Chondrocyte (in vitro differentiated cells): Measurements from ENCODE around the gene SNIP1. TPM values are rescaled to one million over a fixed set of nuclear protein-coding genes. Genes with fewer than 3 reads are reported as not detected.
"Not testable (repeated sequence)": the region's sequence is repeated elsewhere in the genome, so short reads cannot be mapped to it uniquely, and the experiment has no call there.

Experiments used
- DNase-seq: peaks from one replicate; pipeline ENCODE4 v3.0.0; 2021; ENCODE audit warnings: mixed read lengths, low spot score
- H3K27ac Mint-ChIP-seq: one replicate; pipeline ENCODE4 v1.8.0; 2021; ENCODE audit warnings: mild to moderate bottlenecking, moderate library complexity, mixed read lengths; ENCODE audit not compliant: unreplicated experiment
- H3K27me3 Mint-ChIP-seq: 2 replicates; pipeline ENCODE4 v1.8.0; 2021; ENCODE audit warnings: low read depth, mixed read lengths
- H3K36me3 Mint-ChIP-seq: 2 replicates; pipeline ENCODE4 v1.8.0; 2021; ENCODE audit warnings: low read depth, mixed read lengths
- H3K4me1 Mint-ChIP-seq: 2 replicates; pipeline ENCODE4 v1.8.0; 2021; ENCODE audit warnings: low read depth, mild to moderate bottlenecking, mixed read lengths
- H3K4me3 Mint-ChIP-seq: one replicate; pipeline ENCODE4 v1.8.0; 2021; ENCODE audit warnings: mild to moderate bottlenecking, moderate library complexity, mixed read lengths; ENCODE audit not compliant: unreplicated experiment
- H3K9me3 Mint-ChIP-seq: 2 replicates; pipeline ENCODE4 v1.8.0; 2021; ENCODE audit warnings: low read depth, mixed read lengths
- CTCF ChIP-seq: fragments of 200-600 bp; sonication (generic); IDR thresholded peaks from 2 replicates; pipeline ENCODE4 v1.5.0; 2021; ENCODE audit warnings: antibody characterized with exemption, mild to moderate bottlenecking, moderate library complexity
- total RNA-seq: library from RNA; stranded (reverse); gene quantifications from 3 replicates; pipeline ENCODE4 v1.2.1, GENCODE V29; 2021

The SNIP1 gene
- total RNA-seq, 1 donor from 2014 or later: 15.6 TPM

GRCh38 chr1:37533317-37534093 lies 20.6 kb downstream of the SNIP1 start:
- Mint-ChIP-seq H3K4me1 (peaks cover 7% of the 10 kb centered on the region), H3K9me3 (no peaks in the 10 kb centered on the region), H3K36me3 (peaks cover 22% of the 10 kb centered on the region), H3K27ac (no peak overlapping the region), H3K27me3 (no peaks in the 10 kb centered on the region), H3K4me3 (no peak overlapping the region)
- TF ChIP-seq CTCF: no peak
- DNase-seq: no peak

GRCh38 chr1:37532418-37533156 lies 21.5 kb downstream of the SNIP1 start:
- H3K4me3 Mint-ChIP-seq, H3K9me3 Mint-ChIP-seq: not testable (repeated sequence)

GRCh38 chr1:37529888-37530287 lies 24.2 kb downstream of the SNIP1 start:
- H3K36me3 Mint-ChIP-seq: not testable (repeated sequence)

More at GRCh38 chr1:37532418-37533156, 21.5 kb downstream of the SNIP1 start:
- not testable (repeated sequence) for H3K27me3 Mint-ChIP-seq, H3K27ac Mint-ChIP-seq, H3K4me1 Mint-ChIP-seq, DNase-seq
- H3K36me3 Mint-ChIP-seq: peaks cover 17% of the 10 kb centered on the region

GRCh38 chr1:37519613-37520012 lies 34.5 kb downstream of the SNIP1 start:
- Mint-ChIP-seq H3K27ac (no peak overlapping the region), H3K9me3 (no peaks in the 10 kb centered on the region), H3K4me3 (no peak overlapping the region), H3K36me3 (no peaks in the 10 kb centered on the region), H3K4me1 (peaks cover 10% of the 10 kb centered on the region), H3K27me3 (no peaks in the 10 kb centered on the region)
- no peak for DNase-seq
- no peak for TF ChIP-seq CTCF

More at GRCh38 chr1:37529888-37530287, 24.2 kb downstream of the SNIP1 start:
- not testable (repeated sequence) for H3K9me3 Mint-ChIP-seq, H3K27me3 Mint-ChIP-seq, H3K4me3 Mint-ChIP-seq, DNase-seq, H3K4me1 Mint-ChIP-seq, H3K27ac Mint-ChIP-seq

GRCh38 chr1:37518929-37519328 lies 35.2 kb downstream of the SNIP1 start:
- not testable (repeated sequence) for H3K4me3 Mint-ChIP-seq, DNase-seq, H3K27me3 Mint-ChIP-seq, H3K9me3 Mint-ChIP-seq, H3K36me3 Mint-ChIP-seq, H3K27ac Mint-ChIP-seq
- H3K4me1 Mint-ChIP-seq: peaks cover 11% of the 10 kb centered on the region

- H3K27me3 Mint-ChIP-seq, H3K4me3 Mint-ChIP-seq, H3K36me3 Mint-ChIP-seq, H3K27ac Mint-ChIP-seq, H3K9me3 Mint-ChIP-seq, DNase-seq: not testable (repeated sequence)
- peaks cover 18% of the 10 kb centered on the region for H3K4me1 Mint-ChIP-seq
These were observed 35.9 kb downstream of the SNIP1 start for GRCh38 chr1:37518241-37518640.

GRCh38 chr1:37517569-37517968 lies 36.5 kb downstream of the SNIP1 start:
- peaks cover 20% of the 10 kb centered on the region for H3K4me1 Mint-ChIP-seq
- H3K27ac Mint-ChIP-seq: no peak overlapping the region
- no peak for DNase-seq
- H3K36me3 Mint-ChIP-seq: no peaks in the 10 kb centered on the region
- no peaks in the 10 kb centered on the region for H3K9me3 Mint-ChIP-seq
- no peaks in the 10 kb centered on the region for H3K27me3 Mint-ChIP-seq
- no peak for TF ChIP-seq CTCF
- H3K4me3 Mint-ChIP-seq: no peak overlapping the region
